HepG2 (cell line): Measurements from ENCODE around the gene PDZD7. TPM values are rescaled to one million over a fixed set of nuclear protein-coding genes. Genes with fewer than 3 reads are reported as not detected.

ENCODE experiments used
- CAMTA2 ChIP-seq: sonication (generic); formaldehyde crosslinking; IDR thresholded peaks from 2 replicates; pipeline ENCODE4 v1.4.0; 2020; ENCODE audit warnings: mild to moderate bottlenecking, missing genetic modification reagents, borderline replicate concordance
- MED8 ChIP-seq: sonication (generic); formaldehyde crosslinking; IDR thresholded peaks from 2 replicates; pipeline ENCODE4 v1.8.1; 2023; ENCODE audit warnings: mild to moderate bottlenecking, missing genetic modification reagents; ENCODE audit not compliant: insufficient replicate concordance
- NBN ChIP-seq: fragments of 450-650 bp; conservative IDR thresholded peaks from 2 replicates; pipeline ENCODE4 v1.6.1; 2017
- PAF1 ChIP-seq: IDR thresholded peaks from 2 replicates; pipeline ENCODE4 v1.6.1; 2016; ENCODE audit warnings: missing genetic modification reagents, missing compliant biosample characterization
- PTBP1 ChIP-seq: fragments of 200-400 bp; formaldehyde crosslinking; IDR thresholded peaks from 2 replicates; pipeline ENCODE4 v1.6.1; 2018; ENCODE audit warnings: low read length, low read depth; ENCODE audit not compliant: poor library complexity, severe bottlenecking
- RBM22 ChIP-seq: fragments of 200-400 bp; formaldehyde crosslinking; optimal IDR thresholded peaks from 2 replicates; pipeline ENCODE3; 2017; ENCODE audit warnings: mild to moderate bottlenecking, low read length, moderate library complexity
- SATB2 ChIP-seq: sonication (generic); formaldehyde crosslinking; IDR thresholded peaks from 2 replicates; pipeline ENCODE4 v1.5.0; 2020; ENCODE audit warnings: missing genetic modification reagents
- ZKSCAN1 ChIP-seq: fragments of 150-350 bp; IDR thresholded peaks from 2 replicates; pipeline ENCODE4 v1.6.1; 2014; ENCODE audit warnings: low read length
- ZNF234 ChIP-seq: sonication (generic); formaldehyde crosslinking; conservative IDR thresholded peaks from 2 replicates; pipeline ENCODE4 v1.5.1; 2020; ENCODE audit warnings: mild to moderate bottlenecking, missing genetic modification reagents
- ZNF335 ChIP-seq: sonication (generic); formaldehyde crosslinking; IDR thresholded peaks from 2 replicates; pipeline ENCODE4 v1.4.0; 2020; ENCODE audit warnings: missing genetic modification reagents
- ZNF382 ChIP-seq: sonication (generic); formaldehyde crosslinking; IDR thresholded peaks from 2 replicates; pipeline ENCODE4 v1.5.0; 2020; ENCODE audit warnings: missing genetic modification reagents, mild to moderate bottlenecking, borderline replicate concordance
- ZNF703 ChIP-seq: sonication (generic); formaldehyde crosslinking; IDR thresholded peaks from 2 replicates; pipeline ENCODE4 v1.5.1; 2020; ENCODE audit warnings: missing genetic modification reagents, mild to moderate bottlenecking, moderate library complexity, borderline replicate concordance
- ZNF773 ChIP-seq: sonication (generic); formaldehyde crosslinking; IDR thresholded peaks from 2 replicates; pipeline ENCODE4 v1.4.0; 2020; ENCODE audit warnings: missing genetic modification reagents, borderline replicate concordance
- ZNF782 ChIP-seq: sonication (generic); formaldehyde crosslinking; IDR thresholded peaks from 2 replicates; pipeline ENCODE4 v1.4.0; 2020; ENCODE audit warnings: missing genetic modification reagents, mild to moderate bottlenecking, borderline replicate concordance
- ZNF878 ChIP-seq: sonication (generic); formaldehyde crosslinking; IDR thresholded peaks from 2 replicates; pipeline ENCODE4 v1.8.1; 2023; ENCODE audit warnings: mild to moderate bottlenecking, missing genetic modification reagents, moderate library complexity
- polyA plus RNA-seq, 8 experiments: library from polyadenylated mRNA; depleted of rRNA in 3 of 8; stranded (reverse) in 7 of 8; unstranded in 1 of 8; fragments of >200 nt; fragmentation: Illumina TruSeq in 4 of 8; extraction: Trizol in 4 of 8; gene quantifications; 2 replicates each; pipeline versions ENCODE4 v1.2.1 to v1.2.3, GENCODE V29; 2011 to 2016; ENCODE audit warnings: low read depth in 4 of 8, missing spikeins in 1 of 8, mixed read lengths in 1 of 8; ENCODE audit not compliant: insufficient read depth in 1 of 8
- total RNA-seq, 5 experiments: library from RNA; depleted of rRNA; stranded (reverse); fragments of >200 nt; fragmentation: Illumina TruSeq; extraction: Trizol; gene quantifications; 2 replicates each; pipeline ENCODE4 v1.2.3, GENCODE V29; 2016; ENCODE audit warnings: low read depth in 1 of 5
- TF ChIP-seq, protein P1 (sequence below): sonication (generic); formaldehyde crosslinking; IDR thresholded peaks from 2 replicates; pipeline ENCODE4 v1.5.1; 2020; ENCODE audit warnings: missing genetic modification reagents, mild to moderate bottlenecking, borderline replicate concordance
- TF ChIP-seq, protein P2 (sequence below): IDR thresholded peaks from 2 replicates; pipeline ENCODE4 v1.6.1; 2016; ENCODE audit warnings: low read depth, borderline replicate concordance
- TF ChIP-seq, protein P3 (sequence below): sonication (generic); formaldehyde crosslinking; IDR thresholded peaks from 2 replicates; pipeline ENCODE4 v1.9.0; 2021; ENCODE audit warnings: missing genetic modification reagents, mild to moderate bottlenecking, borderline replicate concordance
- TF ChIP-seq, protein P4 (sequence below): conservative IDR thresholded peaks from 2 replicates; pipeline ENCODE4 v1.6.1; 2018; ENCODE audit warnings: missing genetic modification reagents
- TF ChIP-seq, protein P5 (sequence below): sonication (generic); formaldehyde crosslinking; IDR thresholded peaks from 2 replicates; pipeline ENCODE4 v1.5.1; 2020; ENCODE audit warnings: mild to moderate bottlenecking, missing genetic modification reagents

PDZD7 gene
- total and polyA plus RNA-seq, 2 of the 13 experiments (the other 11 are each of a cell fraction or from before 2014, with no cell fraction given): 0.58 to 0.73 TPM

DNA sequence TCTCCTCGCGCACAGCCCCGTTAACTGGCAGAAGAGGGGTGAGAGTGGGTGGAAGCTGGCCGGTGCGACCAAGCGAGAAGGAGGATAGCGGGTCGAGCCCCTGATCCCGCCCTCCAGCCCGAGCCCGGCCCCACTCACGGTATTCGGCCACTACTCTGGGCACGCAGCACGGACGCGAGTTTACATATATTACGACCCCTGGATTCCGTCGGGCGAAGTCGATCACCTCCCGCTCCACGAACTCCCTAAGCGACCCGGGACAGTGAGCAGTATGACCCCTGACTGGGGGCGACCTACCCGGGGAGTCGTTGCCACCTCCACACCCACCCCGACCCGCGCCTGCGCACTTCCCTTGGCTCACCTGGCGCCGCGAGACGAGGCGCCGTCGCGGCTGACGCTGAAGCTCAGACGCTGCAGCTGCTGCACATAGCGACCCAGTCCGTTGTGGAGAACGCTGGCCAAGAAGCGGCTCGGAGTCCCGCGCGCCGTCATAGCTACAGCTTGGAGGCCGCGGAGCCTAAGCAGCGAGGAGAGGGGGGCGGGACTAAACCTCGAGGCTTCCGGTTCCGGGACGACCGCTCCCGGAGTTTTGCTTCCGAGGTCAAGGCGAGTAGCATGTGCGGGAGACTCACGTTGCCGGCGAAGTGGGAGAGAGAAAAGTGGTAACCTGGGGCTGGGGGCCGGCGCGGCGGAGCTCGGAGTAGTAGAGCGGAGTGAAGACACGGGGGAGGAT, 43.8 kb downstream of the PDZD7 start, which contains the start of the genes MRPL43 and TWNK (continued):
- TF ChIP-seq, protein P1, sequence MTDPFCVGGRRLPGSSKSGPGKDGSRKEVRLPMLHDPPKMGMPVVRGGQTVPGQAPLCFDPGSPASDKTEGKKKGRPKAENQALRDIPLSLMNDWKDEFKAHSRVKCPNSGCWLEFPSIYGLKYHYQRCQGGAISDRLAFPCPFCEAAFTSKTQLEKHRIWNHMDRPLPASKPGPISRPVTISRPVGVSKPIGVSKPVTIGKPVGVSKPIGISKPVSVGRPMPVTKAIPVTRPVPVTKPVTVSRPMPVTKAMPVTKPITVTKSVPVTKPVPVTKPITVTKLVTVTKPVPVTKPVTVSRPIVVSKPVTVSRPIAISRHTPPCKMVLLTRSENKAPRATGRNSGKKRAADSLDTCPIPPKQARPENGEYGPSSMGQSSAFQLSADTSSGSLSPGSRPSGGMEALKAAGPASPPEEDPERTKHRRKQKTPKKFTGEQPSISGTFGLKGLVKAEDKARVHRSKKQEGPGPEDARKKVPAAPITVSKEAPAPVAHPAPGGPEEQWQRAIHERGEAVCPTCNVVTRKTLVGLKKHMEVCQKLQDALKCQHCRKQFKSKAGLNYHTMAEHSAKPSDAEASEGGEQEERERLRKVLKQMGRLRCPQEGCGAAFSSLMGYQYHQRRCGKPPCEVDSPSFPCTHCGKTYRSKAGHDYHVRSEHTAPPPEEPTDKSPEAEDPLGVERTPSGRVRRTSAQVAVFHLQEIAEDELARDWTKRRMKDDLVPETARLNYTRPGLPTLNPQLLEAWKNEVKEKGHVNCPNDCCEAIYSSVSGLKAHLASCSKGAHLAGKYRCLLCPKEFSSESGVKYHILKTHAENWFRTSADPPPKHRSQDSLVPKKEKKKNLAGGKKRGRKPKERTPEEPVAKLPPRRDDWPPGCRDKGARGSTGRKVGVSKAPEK: no peak
- 0 out of 2 replicates have a peak, but pooled peaks have one; percentile 74 for TF ChIP-seq CAMTA2
- TF ChIP-seq, protein P2, sequence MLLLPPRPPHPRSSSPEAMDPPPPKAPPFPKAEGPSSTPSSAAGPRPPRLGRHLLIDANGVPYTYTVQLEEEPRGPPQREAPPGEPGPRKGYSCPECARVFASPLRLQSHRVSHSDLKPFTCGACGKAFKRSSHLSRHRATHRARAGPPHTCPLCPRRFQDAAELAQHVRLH (CRISPR knock-in tag): no peak; the same call in 1 of the 2 replicates
- TF ChIP-seq ZNF878 (CRISPR knock-in tag): no peak
- TF ChIP-seq, protein P3, sequence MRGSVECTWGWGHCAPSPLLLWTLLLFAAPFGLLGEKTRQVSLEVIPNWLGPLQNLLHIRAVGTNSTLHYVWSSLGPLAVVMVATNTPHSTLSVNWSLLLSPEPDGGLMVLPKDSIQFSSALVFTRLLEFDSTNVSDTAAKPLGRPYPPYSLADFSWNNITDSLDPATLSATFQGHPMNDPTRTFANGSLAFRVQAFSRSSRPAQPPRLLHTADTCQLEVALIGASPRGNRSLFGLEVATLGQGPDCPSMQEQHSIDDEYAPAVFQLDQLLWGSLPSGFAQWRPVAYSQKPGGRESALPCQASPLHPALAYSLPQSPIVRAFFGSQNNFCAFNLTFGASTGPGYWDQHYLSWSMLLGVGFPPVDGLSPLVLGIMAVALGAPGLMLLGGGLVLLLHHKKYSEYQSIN: no peak
- no peak for TF ChIP-seq SATB2
- no peak for TF ChIP-seq PTBP1
- peak; percentile 47 for TF ChIP-seq MED8 (CRISPR knock-in tag)
- 0 out of 2 replicates have a peak, but pooled peaks have one; percentile 43 for TF ChIP-seq ZNF234 (CRISPR knock-in tag)
- no peak for TF ChIP-seq ZKSCAN1
- TF ChIP-seq ZNF782 (CRISPR knock-in tag): no peak; the same call in 1 of the 2 replicates
- TF ChIP-seq, protein P4, sequence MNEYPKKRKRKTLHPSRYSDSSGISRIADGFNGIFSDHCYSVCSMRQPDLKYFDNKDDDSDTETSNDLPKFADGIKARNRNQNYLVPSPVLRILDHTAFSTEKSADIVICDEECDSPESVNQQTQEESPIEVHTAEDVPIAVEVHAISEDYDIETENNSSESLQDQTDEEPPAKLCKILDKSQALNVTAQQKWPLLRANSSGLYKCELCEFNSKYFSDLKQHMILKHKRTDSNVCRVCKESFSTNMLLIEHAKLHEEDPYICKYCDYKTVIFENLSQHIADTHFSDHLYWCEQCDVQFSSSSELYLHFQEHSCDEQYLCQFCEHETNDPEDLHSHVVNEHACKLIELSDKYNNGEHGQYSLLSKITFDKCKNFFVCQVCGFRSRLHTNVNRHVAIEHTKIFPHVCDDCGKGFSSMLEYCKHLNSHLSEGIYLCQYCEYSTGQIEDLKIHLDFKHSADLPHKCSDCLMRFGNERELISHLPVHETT (CRISPR knock-in tag): no peak; the same call in 1 of the 2 replicates
- no peak; the same call in 1 of the 2 replicates for TF ChIP-seq PAF1 (CRISPR knock-in tag)
- no peak for TF ChIP-seq ZNF382 (CRISPR knock-in tag)
- no peak for TF ChIP-seq NBN
- no peak for TF ChIP-seq RBM22
- no peak; the same call in 1 of the 2 replicates for TF ChIP-seq ZNF773
- no peak; the same call in 1 of the 2 replicates for TF ChIP-seq ZNF703
- TF ChIP-seq, protein P5, sequence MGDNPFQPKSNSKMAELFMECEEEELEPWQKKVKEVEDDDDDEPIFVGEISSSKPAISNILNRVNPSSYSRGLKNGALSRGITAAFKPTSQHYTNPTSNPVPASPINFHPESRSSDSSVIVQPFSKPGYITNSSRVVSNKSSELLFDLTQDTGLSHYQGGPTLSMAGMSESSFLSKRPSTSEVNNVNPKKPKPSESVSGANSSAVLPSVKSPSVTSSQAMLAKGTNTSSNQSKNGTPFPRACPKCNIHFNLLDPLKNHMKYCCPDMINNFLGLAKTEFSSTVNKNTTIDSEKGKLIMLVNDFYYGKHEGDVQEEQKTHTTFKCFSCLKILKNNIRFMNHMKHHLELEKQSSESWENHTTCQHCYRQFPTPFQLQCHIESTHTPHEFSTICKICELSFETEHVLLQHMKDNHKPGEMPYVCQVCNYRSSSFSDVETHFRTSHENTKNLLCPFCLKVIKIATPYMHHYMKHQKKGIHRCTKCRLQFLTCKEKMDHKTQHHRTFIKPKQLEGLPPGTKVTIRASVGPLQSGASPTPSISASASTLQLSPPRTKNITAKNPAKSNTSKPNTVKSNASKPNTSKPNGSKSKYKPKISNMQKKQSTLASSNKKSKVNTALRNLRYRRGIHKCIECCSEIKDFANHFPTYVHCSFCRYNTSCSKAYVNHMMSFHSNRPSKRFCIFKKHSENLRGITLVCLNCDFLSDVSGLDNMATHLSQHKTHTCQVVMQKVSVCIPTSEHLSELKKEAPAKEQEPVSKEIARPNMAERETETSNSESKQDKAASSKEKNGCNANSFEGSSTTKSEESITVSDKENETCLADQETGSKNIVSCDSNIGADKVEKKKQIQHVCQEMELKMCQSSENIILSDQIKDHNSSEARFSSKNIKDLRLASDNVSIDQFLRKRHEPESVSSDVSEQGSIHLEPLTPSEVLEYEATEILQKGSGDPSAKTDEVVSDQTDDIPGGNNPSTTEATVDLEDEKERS (CRISPR knock-in tag): no peak
- no peak for TF ChIP-seq ZNF335
